Stimulated activated CD8-positive, alpha-beta memory T cell treated with anti-CD3 and anti-CD28 coated beads, Interleukin-12 subunit alpha, Interleukin-12 subunit beta, amount 100 ng/mL, for 24 hours (primary cell): ENCODE results near the gene ARHGEF12.
A peak's percentile ranks its signal among the peaks of the same experiment; 100 is the strongest.
"Not testable (repeated sequence)": the region's sequence is repeated elsewhere in the genome, so short reads cannot be mapped to it uniquely, and the experiment has no call there.

Experiments used
- DNase-seq: peaks from one replicate; pipeline ENCODE4 v3.0.0-alpha.2; 2020; ENCODE audit errors: extremely low read depth

The ARHGEF12 gene

GRCh38 chr11:120499859-120500258 is 163.6 kb downstream of the ARHGEF12 start:
- DNase-seq = no peak

- no peak for DNase-seq
Observed at GRCh38 chr11:120500414-120501071, 164.3 kb downstream of the ARHGEF12 start.

- DNase-seq = no peak
Observed at GRCh38 chr11:120501440-120501839, 165.2 kb downstream of the ARHGEF12 start.

- DNase-seq = no peak
Observed at GRCh38 chr11:120501976-120502755, 166.0 kb downstream of the ARHGEF12 start.

GRCh38 chr11:120503529-120503928 is 167.3 kb downstream of the ARHGEF12 start:
- DNase-seq = not testable (repeated sequence)

- DNase-seq = no peak
Observed at GRCh38 chr11:120505801-120506425, 169.7 kb downstream of the ARHGEF12 start.

GRCh38 chr11:120509346-120510053 is 173.3 kb downstream of the ARHGEF12 start:
- DNase-seq = no peak

- DNase-seq = no peak
Observed at GRCh38 chr11:120510406-120511115, 174.3 kb downstream of the ARHGEF12 start.

GRCh38 chr11:120511116-120511819 is 175.1 kb downstream of the ARHGEF12 start, which contains the start of gene GRIK4:
GRIK4 (plus strand) TSS chr11:120511748; CDS start chr11:120660319, 148,571 bp downstream.
- DNase-seq = peak; percentile 42

GRCh38 chr11:120511820-120512738 is 175.9 kb downstream of the ARHGEF12 start:
- no peak for DNase-seq

GRCh38 chr11:120512739-120513435 is 176.7 kb downstream of the ARHGEF12 start:
- no peak for DNase-seq

GRCh38 chr11:120513436-120514315 is 177.5 kb downstream of the ARHGEF12 start:
- no peak for DNase-seq

- no peak for DNase-seq
Observed at GRCh38 chr11:120514541-120515121, 178.4 kb downstream of the ARHGEF12 start.

GRCh38 chr11:120515186-120515723 is 179.0 kb downstream of the ARHGEF12 start:
- no peak for DNase-seq

- no peak for DNase-seq
Observed at GRCh38 chr11:120516461-120517389, 180.5 kb downstream of the ARHGEF12 start.

GRCh38 chr11:120517390-120517761 is 181.2 kb downstream of the ARHGEF12 start:
- DNase-seq = no peak
